GM12872 (cell line): ENCODE results near the gene TRPV3.

Source experiments
- TF ChIP-seq, protein P1 (sequence below): IDR thresholded peaks from 3 replicates; pipeline ENCODE4 v1.5.1; 2011; ENCODE audit warnings: low read depth, mild to moderate bottlenecking, low read length, moderate library complexity; ENCODE audit not compliant: insufficient read depth

Gene TRPV3

GRCh38 chr17:3533752-3534151 is 23.9 kb downstream of the TRPV3 start:
- TF ChIP-seq, protein P1, sequence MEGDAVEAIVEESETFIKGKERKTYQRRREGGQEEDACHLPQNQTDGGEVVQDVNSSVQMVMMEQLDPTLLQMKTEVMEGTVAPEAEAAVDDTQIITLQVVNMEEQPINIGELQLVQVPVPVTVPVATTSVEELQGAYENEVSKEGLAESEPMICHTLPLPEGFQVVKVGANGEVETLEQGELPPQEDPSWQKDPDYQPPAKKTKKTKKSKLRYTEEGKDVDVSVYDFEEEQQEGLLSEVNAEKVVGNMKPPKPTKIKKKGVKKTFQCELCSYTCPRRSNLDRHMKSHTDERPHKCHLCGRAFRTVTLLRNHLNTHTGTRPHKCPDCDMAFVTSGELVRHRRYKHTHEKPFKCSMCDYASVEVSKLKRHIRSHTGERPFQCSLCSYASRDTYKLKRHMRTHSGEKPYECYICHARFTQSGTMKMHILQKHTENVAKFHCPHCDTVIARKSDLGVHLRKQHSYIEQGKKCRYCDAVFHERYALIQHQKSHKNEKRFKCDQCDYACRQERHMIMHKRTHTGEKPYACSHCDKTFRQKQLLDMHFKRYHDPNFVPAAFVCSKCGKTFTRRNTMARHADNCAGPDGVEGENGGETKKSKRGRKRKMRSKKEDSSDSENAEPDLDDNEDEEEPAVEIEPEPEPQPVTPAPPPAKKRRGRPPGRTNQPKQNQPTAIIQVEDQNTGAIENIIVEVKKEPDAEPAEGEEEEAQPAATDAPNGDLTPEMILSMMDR: no peak

GRCh38 chr17:3532859-3533142 is 24.8 kb downstream of the TRPV3 start:
- TF ChIP-seq, protein P1: no peak

GRCh38 chr17:3532106-3532858 is 25.3 kb downstream of the TRPV3 start:
- TF ChIP-seq, protein P1: no peak

DNA sequence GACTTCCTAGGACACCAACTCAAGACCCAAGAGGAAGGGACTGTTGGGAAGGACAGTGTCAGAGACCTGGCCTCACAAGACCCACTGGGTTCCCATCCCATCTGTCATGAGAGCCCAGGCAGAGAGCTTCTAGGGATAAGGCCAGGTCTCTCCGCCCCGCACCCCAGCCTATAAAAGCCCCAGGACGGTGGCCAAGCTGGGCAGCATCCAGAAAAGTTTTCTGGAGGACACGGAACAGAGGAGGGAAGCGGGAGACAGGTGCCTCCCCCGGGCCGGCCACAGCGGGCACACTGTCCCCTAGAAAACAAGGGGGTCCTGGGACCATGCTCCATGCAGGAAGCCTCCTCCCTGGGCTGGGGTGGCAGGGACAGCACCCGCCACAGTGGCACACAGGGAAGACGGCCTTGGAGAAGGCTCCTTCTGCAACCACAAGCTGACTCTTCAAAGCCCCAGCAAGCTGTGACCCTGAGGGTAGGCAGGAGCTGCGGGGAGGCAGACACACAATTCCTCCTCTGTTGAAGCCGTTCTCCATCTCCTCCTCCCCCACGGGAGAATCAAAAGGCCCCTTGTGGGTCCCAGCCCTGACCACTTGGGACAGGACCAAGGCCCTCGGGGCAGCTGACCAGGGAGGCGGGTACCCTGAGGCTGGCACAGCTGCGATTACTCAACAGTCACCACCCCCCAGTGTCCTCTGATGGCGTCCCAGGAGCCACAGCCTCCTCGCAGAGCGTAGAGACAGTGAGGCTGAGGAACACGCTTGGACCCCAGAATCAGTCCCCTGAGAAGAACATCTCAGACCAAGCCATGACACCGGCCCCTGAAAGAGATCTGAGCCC is 26.1 kb downstream of the TRPV3 start:
- TF ChIP-seq, protein P1: no peak

DNA sequence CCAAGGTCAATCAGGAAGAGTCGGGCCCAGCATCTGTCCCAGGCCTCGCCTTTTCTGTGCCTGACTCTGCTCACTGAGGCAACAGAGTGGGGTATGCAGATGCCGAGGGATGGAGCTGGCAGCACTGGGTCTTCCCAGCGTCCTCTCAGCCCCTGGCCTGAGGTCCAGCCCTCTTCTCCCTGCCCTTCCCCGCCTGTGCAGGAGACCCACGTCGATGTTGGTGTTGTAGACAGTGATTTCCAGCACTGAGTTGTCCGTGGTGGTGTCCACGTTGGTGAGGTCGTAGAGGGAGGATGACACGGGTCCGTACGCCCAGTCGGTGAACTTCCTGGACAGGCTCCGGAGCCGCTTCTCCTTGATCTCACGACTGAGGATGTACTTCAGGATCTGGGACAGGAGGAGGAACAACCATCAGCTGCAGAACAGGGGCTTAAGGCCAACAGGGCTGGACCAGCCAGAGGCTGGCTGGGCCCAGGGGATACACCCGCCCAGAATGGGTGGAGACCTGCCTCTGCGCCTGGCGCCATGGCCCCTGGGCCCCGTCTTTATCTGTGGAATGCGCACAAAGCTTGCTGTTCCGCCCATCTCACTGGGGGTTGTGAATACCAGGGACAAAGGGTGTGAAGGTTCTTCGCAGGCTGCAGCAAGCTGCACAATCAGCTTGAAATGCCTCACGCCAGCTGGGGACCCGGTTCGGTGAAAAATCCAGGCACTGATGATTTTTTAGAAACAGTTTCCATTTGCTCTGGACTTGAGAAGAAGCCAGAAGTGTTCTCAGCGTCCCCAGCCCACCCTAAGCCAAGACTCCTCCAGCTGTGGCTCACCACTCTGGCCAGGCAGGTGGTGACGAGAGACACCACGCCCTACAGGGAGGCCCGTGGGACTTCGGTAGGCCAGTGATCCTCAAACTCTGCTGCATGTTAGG is 27.5 kb downstream of the TRPV3 start:
- TF ChIP-seq, protein P1: no peak

DNA sequence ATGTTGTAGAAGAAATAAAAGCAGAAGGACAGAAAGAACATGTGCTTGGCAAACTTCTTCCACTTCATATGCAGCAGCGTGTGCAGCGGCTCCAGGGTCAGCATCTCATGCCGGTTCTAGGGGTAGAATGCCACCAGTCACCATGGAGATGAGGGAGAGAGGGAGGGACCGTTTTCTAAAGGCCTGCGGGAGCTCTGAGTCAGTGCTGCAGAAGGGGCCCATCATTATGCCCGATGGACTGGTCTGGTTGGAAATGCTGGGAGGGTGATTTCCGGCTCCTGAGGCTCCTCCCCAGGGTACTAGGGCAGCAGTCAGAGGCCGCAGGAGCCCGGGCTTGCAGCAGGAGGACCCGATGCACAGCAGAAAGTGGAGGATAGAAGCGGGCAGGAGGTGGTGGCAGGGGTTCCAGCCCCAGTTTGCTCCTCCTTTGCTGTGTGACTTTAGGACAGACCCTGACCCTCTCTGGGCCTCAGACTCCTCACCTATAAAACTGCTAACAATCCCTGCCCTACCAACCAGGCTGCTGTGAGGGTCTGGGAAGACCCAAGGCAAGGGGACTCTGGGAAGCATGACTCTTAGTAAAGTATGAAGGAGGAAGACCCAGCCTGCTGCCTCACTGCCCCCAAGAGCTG is 28.6 kb downstream of the TRPV3 start:
- TF ChIP-seq, protein P1: no peak

DNA sequence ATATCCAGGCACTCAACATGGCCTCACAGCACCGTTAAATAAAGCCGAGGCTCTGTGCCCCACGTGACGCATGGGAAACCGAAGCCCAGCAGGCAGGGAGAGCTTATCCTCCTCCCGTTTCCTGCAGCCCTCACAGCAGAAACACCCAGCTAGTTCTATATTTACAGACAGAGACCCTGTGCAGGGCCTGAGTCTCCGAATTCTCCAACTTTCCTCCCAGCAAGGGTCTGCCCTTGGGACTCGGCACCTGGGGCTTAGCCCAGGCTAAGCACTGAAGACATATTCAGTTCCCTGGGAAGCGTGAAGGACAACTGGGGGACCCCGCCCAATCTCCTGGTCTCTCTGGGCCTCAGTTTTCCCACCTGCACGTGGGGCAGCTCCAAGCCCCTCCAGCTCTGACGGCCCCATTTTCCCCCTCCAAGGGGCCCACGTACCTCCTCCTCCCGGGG is 29.2 kb downstream of the TRPV3 start:
- TF ChIP-seq, protein P1: no peak
